Large intestine (tissue), 3 donors: ENCODE results near the gene GH2. TPM values are rescaled to one million over a fixed set of nuclear protein-coding genes. Genes with fewer than 3 reads are reported as not detected.
"Not testable (repeated sequence)": the region's sequence is repeated elsewhere in the genome, so short reads cannot be mapped to it uniquely, and the experiment has no call there.

Source experiments
- DNase-seq, 2 donors: peaks; one replicate each; pipeline versions ENCODE4 v3.0.0 to v3.0.0-alpha.2; 2013
- H3K27ac ChIP-seq: one replicate; pipeline ENCODE4 v1.5.1; 2013; ENCODE audit warnings: low read length
- H3K27me3 ChIP-seq: 2 replicates; pipeline ENCODE4 v1.6.1; 2013; ENCODE audit warnings: low read length; ENCODE audit not compliant: control insufficient read depth, insufficient read depth
- H3K36me3 ChIP-seq: 2 replicates; pipeline ENCODE4 v1.6.1; 2013; ENCODE audit warnings: low read length; ENCODE audit not compliant: control insufficient read depth, insufficient read depth
- H3K4me1 ChIP-seq: one replicate; pipeline ENCODE4 v1.6.1; 2013; ENCODE audit warnings: low read length; ENCODE audit not compliant: control insufficient read depth, insufficient read depth
- H3K4me3 ChIP-seq: one replicate; pipeline ENCODE4 v1.5.1; 2013; ENCODE audit warnings: low read length
- H3K9me3 ChIP-seq: one replicate; pipeline ENCODE4 v1.6.1; 2013; ENCODE audit warnings: mild to moderate bottlenecking, low read depth, low read length, moderate library complexity; ENCODE audit not compliant: control insufficient read depth
- WGBS: methylation state at CpG from one replicate; pipeline ENCODE4 v1.1.5; 2013; ENCODE audit warnings: low lambda C conversion rate; ENCODE audit not compliant: insufficient coverage; 5-methylcytosine and 5-hydroxymethylcytosine counted together
- polyA plus RNA-seq: library from polyadenylated mRNA; unstranded; fragments of 120-200 nt; gene quantifications from one replicate; pipeline ENCODE4 v1.2.1, GENCODE V29; 2013

GH2 gene
- polyA plus RNA-seq, 1 donor, result not detected

GRCh38 chr17:63911041-63911635 is 29.4 kb upstream of the GH2 start, which contains the start of gene CSHL1:
TSS of gene CSHL1 (minus strand) at chr17:63911258. CDS start at chr17:63911196, 62 bp downstream.
- Histone ChIP-seq H3K9me3 (no peaks in the 10 kb centered on the region), H3K27me3 (peaks cover 9% of the 10 kb centered on the region), H3K4me1 (no peaks in the 10 kb centered on the region), H3K27ac (no peak within 1 kb of the TSS), H3K36me3 (no peaks in the 10 kb centered on the region), H3K4me3 (no peak within 1 kb of the TSS)
- no CpG with 5 or more reads among the region's 15 CpGs for WGBS
- no peak for DNase-seq

- no peaks in the 10 kb centered on the region for H3K4me1 ChIP-seq
- no CpG with 5 or more reads among the region's 14 CpGs for WGBS
- no peaks in the 10 kb centered on the region for H3K9me3 ChIP-seq
- peaks cover 9% of the 10 kb centered on the region for H3K27me3 ChIP-seq
- DNase-seq, result no peak
- no peak overlapping the region for H3K27ac ChIP-seq
- no peaks in the 10 kb centered on the region for H3K36me3 ChIP-seq
- H3K4me3 ChIP-seq, result no peak overlapping the region
Observed at GRCh38 chr17:63910096-63910495, 28.4 kb upstream of the GH2 start.

GRCh38 chr17:63909586-63909985 is 27.8 kb upstream of the GH2 start:
- DNase-seq, H3K9me3 ChIP-seq, H3K27me3 ChIP-seq, H3K4me3 ChIP-seq, H3K36me3 ChIP-seq, H3K4me1 ChIP-seq, H3K27ac ChIP-seq: not testable (repeated sequence)
- WGBS, result no CpG with 5 or more reads among the region's 10 CpGs

DNA sequence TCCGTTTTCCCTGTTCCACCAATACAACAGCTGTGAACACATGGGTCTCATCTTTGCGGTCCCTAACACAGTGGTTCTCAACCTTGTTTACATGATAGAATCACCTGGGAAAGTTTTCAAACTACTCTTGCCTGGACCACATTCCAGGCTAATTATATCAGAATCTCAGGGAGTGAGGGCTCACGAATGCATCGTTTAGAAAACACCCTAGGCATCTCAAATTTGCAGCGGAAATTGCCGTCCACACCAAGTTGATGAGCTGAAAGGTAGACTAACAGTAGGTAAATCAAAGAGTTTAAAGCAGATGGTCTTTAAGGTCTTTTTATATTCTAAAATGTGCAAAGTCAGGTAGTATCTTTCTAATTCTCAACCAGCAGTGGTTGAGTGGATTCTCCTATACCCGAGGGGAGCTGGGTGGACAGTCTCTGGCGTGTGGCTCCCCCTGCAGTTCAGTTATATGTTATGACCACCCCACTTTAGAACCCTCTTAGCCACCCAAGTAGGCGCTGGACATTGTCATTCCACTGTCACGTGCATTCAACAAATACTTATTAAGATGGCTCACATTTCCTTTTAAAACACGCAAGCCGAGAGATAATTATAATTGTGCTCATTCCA is 25.5 kb upstream of the GH2 start:
- DNase-seq, H3K9me3 ChIP-seq, H3K4me3 ChIP-seq, H3K27ac ChIP-seq, H3K36me3 ChIP-seq, H3K4me1 ChIP-seq: not testable (repeated sequence)
- no CpG with 5 or more reads among the region's 12 CpGs for WGBS
- peaks cover 12% of the 10 kb centered on the region for H3K27me3 ChIP-seq

- H3K4me1 ChIP-seq, H3K4me3 ChIP-seq, H3K27ac ChIP-seq, H3K36me3 ChIP-seq, H3K27me3 ChIP-seq, H3K9me3 ChIP-seq, DNase-seq: not testable (repeated sequence)
- no CpG with 5 or more reads among the region's 8 CpGs for WGBS
Observed at GRCh38 chr17:63904796-63905195, 23.1 kb upstream of the GH2 start.

DNA sequence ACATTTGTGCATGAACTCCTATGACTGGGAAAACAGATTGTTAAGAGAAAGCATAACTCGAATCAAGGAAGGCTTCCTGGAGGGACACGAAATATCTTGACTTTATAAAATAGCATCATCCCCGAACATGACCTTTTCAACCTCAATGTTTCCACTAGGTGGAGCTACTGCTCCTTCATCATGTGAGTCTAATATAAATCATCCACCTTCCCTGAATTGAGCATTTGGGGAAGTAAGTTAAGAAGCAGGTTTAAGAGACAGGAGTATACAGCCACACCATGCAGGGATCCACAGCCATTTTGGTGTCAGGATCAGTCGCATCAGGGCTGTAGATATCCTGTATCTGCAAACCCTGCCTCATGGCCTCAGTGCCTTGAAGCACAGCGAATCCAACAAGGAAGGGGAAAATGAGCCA is 22.1 kb upstream of the GH2 start:
- not testable (repeated sequence) for DNase-seq, H3K9me3 ChIP-seq
- WGBS, result no CpG with 5 or more reads among the region's 5 CpGs

GRCh38 chr17:63901971-63902370 is 20.2 kb upstream of the GH2 start:
- DNase-seq, H3K4me3 ChIP-seq, H3K27me3 ChIP-seq, H3K36me3 ChIP-seq, H3K27ac ChIP-seq, H3K4me1 ChIP-seq, H3K9me3 ChIP-seq: not testable (repeated sequence)
- no CpG with 5 or more reads among the region's 2 CpGs for WGBS

More for the DNA sequence above, 22.1 kb upstream of the GH2 start:
- not testable (repeated sequence) for H3K27ac ChIP-seq, H3K36me3 ChIP-seq, H3K4me1 ChIP-seq, H3K4me3 ChIP-seq, H3K27me3 ChIP-seq

GRCh38 chr17:63898899-63899798 is 17.4 kb upstream of the GH2 start:
- H3K36me3 ChIP-seq, H3K4me3 ChIP-seq, H3K27ac ChIP-seq, DNase-seq, H3K4me1 ChIP-seq, H3K27me3 ChIP-seq, H3K9me3 ChIP-seq: not testable (repeated sequence)
- no CpG with 5 or more reads among the region's 6 CpGs for WGBS

GRCh38 chr17:63896524-63897354 is 15.0 kb upstream of the GH2 start, which contains the start of gene CSH1:
TSS of gene CSH1 (minus strand) at chr17:63896574. CDS start at chr17:63896511, 63 bp downstream.
- not testable (repeated sequence) for H3K4me3 ChIP-seq, H3K27me3 ChIP-seq, H3K4me1 ChIP-seq, H3K36me3 ChIP-seq, H3K27ac ChIP-seq, H3K9me3 ChIP-seq, DNase-seq
- no CpG with 5 or more reads among the region's 14 CpGs for WGBS

- no CpG with 5 or more reads among the region's 10 CpGs for WGBS
Observed at GRCh38 chr17:63894821-63895220, 13.1 kb upstream of the GH2 start.

More at GRCh38 chr17:63894821-63895220, 13.1 kb upstream of the GH2 start:
- H3K27ac ChIP-seq, H3K4me3 ChIP-seq, H3K4me1 ChIP-seq, H3K27me3 ChIP-seq, H3K9me3 ChIP-seq, H3K36me3 ChIP-seq, DNase-seq: not testable (repeated sequence)
